Motor neuron (in vitro differentiated cells): ENCODE results near the gene BANF1. TPM values are rescaled to one million over a fixed set of nuclear protein-coding genes. Genes with fewer than 3 reads are reported as not detected.

ENCODE experiments used
- ATAC-seq, 8 experiments: fragments of 200-7000 bp; cut with Tn5 transposase; replicated peaks in 6 of 8; 2 replicates each; pipeline ENCODE4 v1.8.0; 2021; ENCODE audit warnings: mild to moderate bottlenecking in 8 of 8, moderate library complexity in 8 of 8
- H3K27ac ChIP-seq, 2 donors: fragments of 250-450 bp; sonication (Bioruptor Pico); 2 replicates each; pipeline ENCODE4 v1.9.0; 2021; ENCODE audit warnings: antibody characterized with exemption in 2 of 2, mild to moderate bottlenecking in 2 of 2, moderate library complexity in 1 of 2
- H3K4me1 ChIP-seq, 2 donors: fragments of 250-450 bp; sonication (Bioruptor Pico); replicated peaks in 1 of 2; 2 replicates each; pipeline ENCODE4 v1.6.1; 2021; ENCODE audit warnings: antibody characterized with exemption in 2 of 2, mild to moderate bottlenecking in 2 of 2, moderate library complexity in 1 of 2
- H3K4me3 ChIP-seq, 5 donors: fragments of 250-450 bp; sonication (Bioruptor Pico); 2 replicates each; pipeline ENCODE4 v1.9.0; 2021; ENCODE audit warnings: antibody characterized with exemption in 5 of 5, mild to moderate bottlenecking in 5 of 5, moderate library complexity in 4 of 5
- WGBS, 10 experiments: fragments of 450-650 bp; shearing (Covaris generic); methylation state at CpG; one replicate each; pipeline ENCODE4 v1.0.0; 2022; 5-methylcytosine and 5-hydroxymethylcytosine counted together
- in situ Hi-C, 9 experiments: fragments of 400-800 bp; cut with MboI; loops; one replicate each; pipeline ENCODE4 v1.15.0; 2021; ENCODE audit warnings: low sequenced_read_pairs in 9 of 9, low pct_unique_long_range_greater_than_20kb in 2 of 9; ENCODE audit not compliant: unreplicated experiment in 9 of 9
- total RNA-seq, 8 experiments: library from RNA; unstranded; fragments of 300-600 nt; gene quantifications; 2 replicates each; pipeline versions ENCODE4 v1.2.3 to v1.2.4, GENCODE V29; 2022

BANF1 gene
- total RNA-seq, 8 experiments from 2014 or later, result 47.3 to 130 (median 74.7) TPM

DNA sequence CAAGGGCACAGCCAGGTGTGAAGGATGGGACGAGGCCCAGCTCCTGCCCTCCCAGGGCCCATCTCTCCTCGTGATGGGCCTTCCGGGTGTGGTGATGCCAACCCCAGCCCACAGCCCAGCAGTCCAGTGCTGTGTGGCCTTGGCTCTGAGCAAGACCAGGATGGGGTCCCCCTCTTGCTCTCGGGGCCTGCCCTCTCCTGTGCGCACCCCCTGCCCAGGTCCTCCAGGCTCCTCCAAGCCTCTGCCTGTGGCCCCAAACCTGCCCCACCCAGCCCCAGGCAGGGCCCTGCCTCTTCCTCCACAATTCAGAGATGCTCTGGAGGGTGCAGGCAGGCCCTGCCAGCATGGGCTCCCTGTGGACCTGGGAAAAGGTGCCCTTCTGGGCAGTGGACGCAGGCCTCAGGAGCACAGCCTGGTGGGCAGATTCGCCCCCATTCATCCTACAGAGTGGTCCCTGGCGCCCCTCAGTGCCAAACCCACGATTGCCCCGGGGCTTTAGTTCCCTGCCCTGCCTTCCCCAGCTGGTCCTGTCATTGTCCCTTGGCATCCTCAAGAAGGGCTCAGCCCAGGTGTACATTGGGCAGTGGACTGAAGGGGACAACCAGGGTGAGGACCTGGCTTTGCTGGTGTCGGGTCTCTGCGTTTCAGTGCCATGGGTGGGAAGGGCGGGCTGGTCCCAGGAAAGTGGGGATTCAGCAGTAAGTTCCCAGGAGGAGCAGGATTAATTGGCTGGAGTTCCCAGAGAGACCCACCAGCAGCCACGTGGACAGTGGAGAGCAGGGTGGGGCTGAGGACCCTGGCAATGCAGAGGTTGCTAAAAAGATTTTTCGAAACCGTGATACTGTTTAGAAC, 20.1 kb upstream of the BANF1 start:
- Histone ChIP-seq H3K4me3 (no peak overlapping the region), H3K27ac (no peak overlapping the region), H3K4me1 (no peaks in the 10 kb centered on the region)
- peak in 6 of 8 experiments; percentile 6 to 32 (median 22) for ATAC-seq
- in situ Hi-C loops, result loop anchor here in 5 of 9 experiments (10.0 to 25.0 kb wide), 3 partner anchors 95 to 270 kb away; partner anchors contain the start of genes KAT5 (in 3 of the 5), RNASEH2C (in 3 of the 5), FIBP (in 2 of the 5) and CCDC85B (in 1 of the 5)
- WGBS, 10 experiments, result 52 to 100% (median 78%) methylated on average over 1 to 8 of the region's 16 CpGs; no CpG with 5 or more reads in 3 of the 10 experiments

DNA sequence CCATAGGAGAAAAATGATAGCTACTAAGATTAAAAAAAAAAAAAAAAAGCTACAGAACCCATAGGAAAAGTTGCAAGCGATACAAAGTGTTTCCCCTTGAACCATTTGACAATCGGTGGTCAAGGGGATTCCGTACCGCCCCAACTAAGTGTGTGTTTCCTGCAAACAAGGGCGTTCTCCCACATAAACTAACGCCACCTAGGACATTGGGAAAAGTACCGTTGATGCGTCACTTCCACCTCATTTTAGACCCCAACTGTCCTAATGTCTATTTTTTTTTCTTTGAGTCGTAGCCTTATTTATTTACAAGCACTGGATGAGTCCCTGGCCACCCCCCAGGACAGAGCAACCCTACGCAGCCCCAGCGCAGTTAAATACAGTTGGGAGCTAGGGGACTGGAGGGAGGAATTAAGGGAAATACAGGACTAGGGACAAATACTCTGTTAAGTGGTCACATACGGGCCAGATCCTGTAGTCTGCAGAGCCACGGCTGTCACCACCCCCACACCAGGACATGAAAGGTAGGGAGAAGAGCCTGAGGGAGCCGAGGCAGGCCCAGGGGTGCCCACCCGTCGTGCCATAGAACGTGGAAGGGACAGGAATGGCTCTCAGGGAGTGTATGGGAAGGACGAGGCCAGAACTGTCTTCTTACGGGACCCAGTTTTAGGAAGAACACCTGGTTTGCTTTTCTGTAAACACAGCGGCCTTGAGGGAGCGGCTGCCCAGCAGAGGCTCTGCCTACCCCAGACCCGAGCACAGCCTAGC, 19.3 kb upstream of the BANF1 start:
- Histone ChIP-seq H3K27ac (no peak overlapping the region), H3K4me1 (no peaks in the 10 kb centered on the region), H3K4me3 (no peak overlapping the region)
- 69 to 92% (median 79%) methylated on average over 2 to 16 of the region's 22 CpGs for WGBS, 10 experiments
- in situ Hi-C loops, result loop anchor here in 5 of 9 experiments (10.0 to 25.0 kb wide), 3 partner anchors 96 to 271 kb away; partner anchors contain the start of genes KAT5 (in 3 of the 5), RNASEH2C (in 3 of the 5), FIBP (in 2 of the 5) and CCDC85B (in 1 of the 5)
- ATAC-seq, result peak in 2 of 8 experiments; percentile 11 to 12

DNA sequence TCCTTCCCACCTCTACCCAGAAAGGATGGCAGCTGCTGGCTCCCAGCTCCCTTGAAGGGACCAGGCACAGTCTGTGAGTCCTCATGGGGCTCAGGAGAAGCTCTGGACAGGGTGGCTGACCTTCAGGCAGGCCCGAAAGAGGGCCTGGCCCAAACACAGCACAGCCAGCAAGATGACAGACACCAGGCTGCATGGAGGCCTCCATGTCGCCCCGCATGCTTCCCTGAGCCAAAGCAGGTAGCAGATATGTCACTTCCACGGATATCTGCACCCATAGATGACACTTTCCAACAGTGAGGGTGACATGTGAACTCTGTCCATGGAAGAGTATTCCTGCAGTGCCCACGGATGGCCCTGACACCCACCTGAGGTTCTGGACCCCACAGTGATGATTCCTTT, 18.7 kb upstream of the BANF1 start:
- Histone ChIP-seq H3K4me3 (no peak overlapping the region), H3K4me1 (no peaks in the 10 kb centered on the region), H3K27ac (no peak overlapping the region)
- WGBS, 10 experiments, result 20 to 90% (median 79%) methylated on average over 1 to 3 of the region's 5 CpGs; no CpG with 5 or more reads in 5 of the 10 experiments
- ATAC-seq, result peak in 2 of 8 experiments; percentile 11 to 15
- in situ Hi-C loops, result loop anchor here in 5 of 9 experiments (10.0 to 25.0 kb wide), 3 partner anchors 96 to 271 kb away; partner anchors contain the start of genes KAT5 (in 3 of the 5), RNASEH2C (in 3 of the 5), FIBP (in 2 of the 5) and CCDC85B (in 1 of the 5)

DNA sequence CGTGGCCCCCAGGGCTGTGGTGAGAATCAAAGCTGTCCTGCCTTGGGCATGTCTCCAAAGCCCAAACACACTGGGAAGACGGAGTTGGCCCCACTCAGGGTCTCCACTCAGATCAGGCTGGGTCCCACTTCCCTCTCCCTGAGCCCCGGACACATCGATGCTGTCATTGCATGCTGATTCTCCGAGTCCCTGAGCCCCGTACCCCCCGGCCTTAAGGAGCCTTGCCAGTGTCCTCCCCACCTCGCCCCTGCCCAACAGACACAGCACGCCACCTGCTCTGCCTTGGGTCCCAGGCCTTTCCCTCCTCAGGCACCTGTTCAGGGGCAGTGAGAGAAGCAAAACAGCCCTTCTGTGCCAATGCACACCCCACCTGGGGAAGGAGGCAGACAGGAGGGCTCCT, 15.0 kb upstream of the BANF1 start:
- Histone ChIP-seq H3K27ac (no peak overlapping the region), H3K4me1 (no peaks in the 10 kb centered on the region), H3K4me3 (no peak overlapping the region)
- in situ Hi-C loops, result loop anchor here in 5 of 9 experiments (10.0 to 25.0 kb wide), 3 partner anchors 100 to 275 kb away; partner anchors contain the start of genes KAT5 (in 3 of the 5), RNASEH2C (in 3 of the 5), FIBP (in 2 of the 5) and CCDC85B (in 1 of the 5)
- no peak for ATAC-seq
- 38 to 90% (median 63%) methylated on average over 1 to 2 of the region's 9 CpGs; no CpG with 5 or more reads in 6 of the 10 experiments for WGBS, 10 experiments

DNA sequence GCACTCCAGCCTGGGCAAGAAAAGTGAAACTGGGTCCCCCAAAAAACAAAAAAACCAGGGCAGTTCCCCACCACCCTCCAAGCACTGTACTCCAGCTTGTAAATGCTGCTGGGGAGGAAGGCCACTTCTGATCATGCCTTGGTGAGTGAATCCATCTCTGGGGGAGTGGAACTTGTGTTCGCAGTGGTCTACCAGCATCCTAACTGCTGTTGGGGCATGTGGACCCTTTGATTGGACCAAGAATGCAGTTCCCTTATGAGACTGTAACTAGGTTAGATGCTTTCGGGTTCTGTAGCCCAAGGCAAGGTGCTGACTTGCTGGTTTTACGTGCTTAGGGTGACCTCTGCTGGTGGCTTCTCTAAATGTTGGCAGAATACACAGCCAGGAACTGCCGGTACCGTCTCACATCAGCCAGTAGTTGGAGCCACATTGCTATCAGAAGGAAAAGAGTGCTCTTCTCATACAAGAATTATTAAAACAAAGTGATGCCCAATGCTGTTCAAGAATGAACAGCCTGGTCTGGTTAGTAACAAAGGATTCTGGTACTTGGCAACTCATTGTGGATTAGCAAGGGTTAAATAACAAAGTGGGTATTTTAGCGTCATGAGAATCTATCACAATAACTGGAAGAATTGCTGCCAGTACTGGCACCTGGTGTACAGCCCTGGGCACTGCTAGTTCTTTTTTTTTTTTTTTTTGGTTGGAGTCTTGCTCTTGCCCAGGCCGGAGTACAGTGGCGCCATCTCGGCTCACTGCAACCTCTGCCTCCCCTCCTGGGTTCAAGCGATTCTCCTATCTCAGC, 13.3 kb upstream of the BANF1 start:
- H3K4me1 ChIP-seq, result no peaks in the 10 kb centered on the region
- in situ Hi-C loops, result loop anchor here in 5 of 9 experiments (10.0 to 25.0 kb wide), 3 partner anchors 102 to 277 kb away; partner anchors contain the start of genes KAT5 (in 3 of the 5), RNASEH2C (in 3 of the 5), FIBP (in 2 of the 5) and CCDC85B (in 1 of the 5)
- no peak overlapping the region for H3K27ac ChIP-seq
- no peak overlapping the region for H3K4me3 ChIP-seq
- peak; percentile 99 to 100 (median 99) for ATAC-seq
- WGBS, 10 experiments, result 10 to 93% (median 25%) methylated on average over 1 to 4 of the region's 10 CpGs; no CpG with 5 or more reads in 2 of the 10 experiments

DNA sequence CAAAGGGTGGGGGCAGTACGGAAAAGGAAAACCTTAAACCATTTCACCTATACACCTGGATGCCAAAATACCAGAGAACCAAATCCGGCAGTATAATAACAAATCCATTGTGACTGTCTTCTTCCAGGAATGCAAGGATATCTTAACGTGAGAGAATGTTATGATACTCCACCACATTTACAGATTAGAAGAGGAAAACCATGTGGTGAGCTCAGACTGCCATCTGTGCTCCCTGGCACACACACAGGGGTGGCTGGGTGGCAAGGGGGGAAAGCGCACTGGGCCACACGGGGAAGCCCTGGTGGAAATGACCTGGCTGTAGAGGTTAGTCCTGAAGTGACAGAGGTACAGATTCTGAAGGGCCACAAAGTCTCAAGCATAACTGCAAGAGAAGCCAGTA, 10.2 kb upstream of the BANF1 start:
- ATAC-seq, result no peak
- in situ Hi-C loops, result loop anchor here in 4 of 9 experiments (25.0 kb wide), 2 partner anchors 105 to 280 kb away; partner anchors contain the start of genes KAT5 (in 3 of the 4), RNASEH2C (in 3 of the 4), CCDC85B (in 1 of the 4) and CTSW (in 1 of the 4)
- Histone ChIP-seq H3K4me3 (no peak overlapping the region), H3K4me1 (no peaks in the 10 kb centered on the region), H3K27ac (no peak overlapping the region)
- 33 to 100% (median 90%) methylated on average over 1 to 5 of the region's 5 CpGs; no CpG with 5 or more reads in 2 of the 10 experiments for WGBS, 10 experiments

DNA sequence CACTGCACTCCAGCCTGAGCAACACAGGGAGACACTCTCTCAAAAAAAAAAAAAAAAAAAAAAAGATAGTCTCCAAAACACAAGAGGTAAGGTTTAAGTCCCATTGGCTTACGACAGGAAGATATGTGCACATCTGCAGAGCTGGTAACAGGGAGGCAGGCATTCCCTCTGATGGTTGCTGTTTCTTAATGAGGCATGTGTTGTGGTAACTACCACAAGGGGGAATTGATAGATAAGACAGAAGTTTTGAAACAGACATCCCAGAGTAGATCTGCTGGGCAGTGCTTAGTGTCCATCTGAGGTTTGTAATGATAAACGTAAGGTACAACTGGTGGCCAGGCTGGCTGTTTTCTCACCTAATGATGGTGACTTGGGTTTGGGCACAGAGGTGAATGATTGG, 5.0 kb upstream of the BANF1 start:
- Histone ChIP-seq H3K4me1 (peaks cover 3 to 6% of the 10 kb centered on the region in 2 donors), H3K4me3 (no peak overlapping the region), H3K27ac (no peak overlapping the region)
- no peak for ATAC-seq
- whole genome bisulfite sequencing, 10 experiments, result 50 to 100% (median 100%) methylated on average over 1 to 2 of the region's 2 CpGs; no CpG with 5 or more reads in 2 of the 10 experiments
- in situ Hi-C loops, result loop anchor here in 4 of 9 experiments (25.0 kb wide), 2 partner anchors 110 to 285 kb away; partner anchors contain the start of genes KAT5 (in 3 of the 4), RNASEH2C (in 3 of the 4), CCDC85B (in 1 of the 4) and CTSW (in 1 of the 4)

DNA sequence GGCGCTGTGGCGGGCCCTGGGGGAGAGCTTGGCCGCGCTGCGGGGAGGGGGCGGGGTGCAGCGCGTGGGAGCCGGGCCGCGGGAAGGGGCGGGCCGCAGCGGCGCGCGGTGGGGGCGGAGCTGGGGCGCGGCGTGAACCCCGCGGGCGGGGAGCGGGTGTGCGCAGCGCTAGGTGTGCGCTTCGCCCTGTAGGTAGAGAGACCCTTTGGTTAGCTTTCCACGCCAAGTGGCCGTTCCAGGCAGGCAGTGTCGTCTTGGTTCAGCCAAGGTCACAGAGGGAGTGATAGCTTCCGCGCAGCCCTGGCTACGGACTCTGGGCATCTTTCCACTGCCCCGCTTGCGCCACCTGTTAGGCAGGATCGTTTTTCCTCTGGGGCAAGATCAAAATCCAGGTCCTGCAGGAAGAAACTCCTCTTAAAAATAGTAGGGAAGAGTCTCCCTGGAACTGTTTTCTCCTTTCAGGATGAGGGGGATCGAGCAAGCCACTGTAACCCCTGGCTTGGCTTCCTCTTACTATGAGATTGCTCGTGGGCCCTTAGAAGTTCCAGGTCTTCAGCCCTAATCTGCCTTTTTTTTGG, 434 bp downstream of the BANF1 start:
- in situ Hi-C loops, result no loop called here
- 0% methylated on average over 1 to 6 of the region's 40 CpGs; no CpG with 5 or more reads in 4 of the 10 experiments for WGBS, 10 experiments
- Histone ChIP-seq H3K27ac (peak overlapping the region; percentile 97 to 99), H3K4me3 (peak overlapping the region; percentile 69 to 83 (median 75)), H3K4me1 (peaks cover 8 to 10% of the 10 kb centered on the region in 2 donors)
- peak in 5 of 8 experiments; percentile 58 to 72 (median 62) for ATAC-seq

DNA sequence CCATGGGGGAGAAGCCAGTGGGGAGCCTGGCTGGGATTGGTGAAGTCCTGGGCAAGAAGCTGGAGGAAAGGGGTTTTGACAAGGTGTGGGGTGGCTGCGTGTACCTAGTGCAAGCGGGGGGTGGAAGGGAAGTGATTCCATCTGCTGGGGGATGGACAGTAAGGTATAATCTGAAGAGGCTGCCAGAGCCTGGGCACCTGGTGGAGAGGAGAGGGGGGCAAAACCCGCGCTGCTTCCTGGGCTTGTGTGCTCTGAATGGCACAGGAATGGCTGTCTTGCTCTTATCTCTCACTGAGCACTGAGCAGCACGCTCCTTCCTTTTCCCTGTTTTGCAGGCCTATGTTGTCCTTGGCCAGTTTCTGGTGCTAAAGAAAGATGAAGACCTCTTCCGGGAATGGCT, 988 bp downstream of the BANF1 start:
- 33 to 100% (median 100%) methylated on average over 1 to 2 of the region's 6 CpGs; no CpG with 5 or more reads in 6 of the 10 experiments for WGBS, 10 experiments
- in situ Hi-C loops, result no loop called here
- H3K27ac ChIP-seq, result peak overlapping the region; percentile 97 to 99

DNA sequence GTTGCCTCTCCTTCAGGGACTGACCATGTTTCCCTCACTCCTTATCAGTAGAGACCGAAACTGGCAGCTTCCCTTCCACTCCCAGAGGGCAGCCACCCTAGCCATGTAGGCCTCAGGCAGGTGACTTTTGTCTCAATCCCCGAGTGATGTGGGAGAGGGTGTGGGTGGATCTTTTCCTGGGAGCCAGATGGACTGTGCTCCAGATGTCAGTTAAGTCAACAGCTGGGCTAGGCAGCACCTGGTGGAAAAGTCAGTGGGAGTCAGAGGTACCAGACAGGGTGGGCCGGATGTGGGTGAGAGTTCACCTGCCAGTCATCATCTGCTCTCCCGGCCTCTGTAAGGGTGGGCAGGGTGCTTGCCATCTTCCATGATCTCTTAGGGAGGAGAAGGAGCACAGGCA, 1.9 kb downstream of the BANF1 start:
- 80 to 97% (median 90%) methylated on average over 1 to 4 of the region's 4 CpGs; no CpG with 5 or more reads in 7 of the 10 experiments for WGBS, 10 experiments
- H3K27ac ChIP-seq, result no peak overlapping the region
- H3K4me3 ChIP-seq, result no peak overlapping the region
- in situ Hi-C loops, result no loop called here
- no peak for ATAC-seq
- peaks cover 8 to 14% of the 10 kb centered on the region in 2 donors for H3K4me1 ChIP-seq

More for the DNA sequence above, 988 bp downstream of the BANF1 start:
- Histone ChIP-seq H3K4me3 (peak overlapping the region; percentile 69 to 83 (median 75)), H3K4me1 (peaks cover 8 to 10% of the 10 kb centered on the region in 2 donors)
- no peak for ATAC-seq
